A549 treated with Hydrocortisone at 1 μM for 4 hours (cell line): ENCODE results near the gene IPCEF1. TPM values are rescaled to one million over a fixed set of nuclear protein-coding genes. Genes with fewer than 3 reads are reported as not detected.

Experiments
- total RNA-seq: library from RNA; stranded (reverse); fragments of 200-300 nt; extraction: Qiagen RNA extraction; gene quantifications from 5 replicates; pipeline ENCODE4 v1.2.3, GENCODE V29; 2022

The IPCEF1 gene, protein sequence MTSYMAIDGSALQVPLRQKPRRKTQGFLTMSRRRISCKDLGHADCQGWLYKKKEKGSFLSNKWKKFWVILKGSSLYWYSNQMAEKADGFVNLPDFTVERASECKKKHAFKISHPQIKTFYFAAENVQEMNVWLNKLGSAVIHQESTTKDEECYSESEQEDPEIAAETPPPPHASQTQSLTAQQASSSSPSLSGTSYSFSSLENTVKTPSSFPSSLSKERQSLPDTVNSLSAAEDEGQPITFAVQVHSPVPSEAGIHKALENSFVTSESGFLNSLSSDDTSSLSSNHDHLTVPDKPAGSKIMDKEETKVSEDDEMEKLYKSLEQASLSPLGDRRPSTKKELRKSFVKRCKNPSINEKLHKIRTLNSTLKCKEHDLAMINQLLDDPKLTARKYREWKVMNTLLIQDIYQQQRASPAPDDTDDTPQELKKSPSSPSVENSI
- 0.03 to 0.15 TPM (median 0.15 TPM) in 5 replicates for total RNA-seq

DNA sequence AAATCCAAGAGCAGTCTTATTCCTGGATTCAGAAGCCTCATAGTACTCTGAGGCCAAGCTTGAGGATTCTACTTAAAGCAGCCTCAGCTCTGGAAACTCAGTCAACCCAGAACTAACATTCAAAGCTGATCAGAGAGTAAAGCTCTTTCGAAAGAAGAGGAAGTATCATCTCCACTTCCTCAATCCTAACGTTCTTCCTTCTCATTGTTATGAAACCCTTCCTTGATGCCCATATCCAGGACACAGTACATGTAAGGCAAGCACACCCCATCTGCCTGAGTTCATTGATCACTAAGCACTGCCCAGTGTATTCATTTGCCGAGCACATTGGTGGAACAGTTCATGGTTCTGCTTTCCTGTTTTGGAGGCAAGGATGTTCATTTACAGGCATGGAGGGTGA lies at the start of gene IPCEF1:
Gene IPCEF1, minus strand, starts transcription at position 114 of the 400 bp plus-strand sequence. CDS start 90,856 bp downstream, outside the sequence.

Other genes starting within 250 kb of the IPCEF1 start
- 7.2 to 10.7 TPM (median 7.9 TPM) in 5 replicates for gene CNKSR3, start 153.9 kb upstream of the IPCEF1 start, total RNA-seq